ENCODE measurements around the gene INHBC.

DNA sequence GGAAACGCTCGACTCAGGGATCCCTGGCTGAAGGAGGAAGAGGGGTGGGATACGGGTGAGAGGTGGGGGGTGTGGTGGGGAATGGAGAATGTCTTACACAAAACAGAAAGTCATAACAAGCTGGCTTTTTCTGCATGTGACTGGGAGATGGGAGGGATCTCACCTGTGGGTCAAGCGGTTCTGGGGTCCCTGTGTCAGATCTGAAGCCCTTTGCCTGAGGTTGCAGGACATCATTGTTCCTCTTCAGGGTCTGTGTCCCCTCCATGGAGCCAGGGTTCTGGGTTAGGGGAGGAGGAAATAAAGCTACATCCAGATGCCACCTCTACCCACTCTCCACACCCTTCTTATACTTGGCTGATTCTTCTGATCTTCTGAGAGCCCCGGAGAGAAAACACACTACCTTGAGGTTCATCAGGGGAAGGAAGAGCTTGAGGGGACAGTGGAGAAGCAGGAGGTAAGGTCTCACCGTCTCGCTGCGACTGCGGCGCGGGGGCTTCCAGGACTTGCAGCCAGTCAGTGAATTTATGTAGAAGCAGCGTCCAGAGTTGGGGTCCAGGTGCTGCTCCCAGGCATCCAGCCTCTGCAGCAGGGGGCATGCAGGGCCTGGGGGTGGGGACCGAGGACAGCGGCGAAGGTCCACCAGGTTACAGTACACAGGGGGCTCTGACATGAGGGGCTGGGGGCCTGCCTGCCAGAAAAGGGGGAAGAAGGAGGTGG is 42.6 kb downstream of the INHBC start:
- no peak for TF ChIP-seq YY1 (IDR thresholded peaks at IDR 0.05; ENCODE audit: insufficient read depth, insufficient read length)
- TF ChIP-seq ZNF274 (IDR thresholded peaks at IDR 0.05; ENCODE audit: low read depth, low read length), result no peak
- TF ChIP-seq SUZ12 (IDR thresholded peaks at IDR 0.05; ENCODE audit: extremely low read depth, insufficient read depth, insufficient read length), result no peak

Measured in NT2/D1 (cell line).